GM19372 (cell line): ENCODE results near the gene CSTF1.

Source experiments
- ATAC-seq: cut with Tn5 transposase; IDR thresholded peaks from one replicate; pipeline ENCODE4 v1.9.1; 2021; ENCODE audit warnings: mild to moderate bottlenecking, low read depth, moderate library complexity; ENCODE audit not compliant: unreplicated experiment

CSTF1 gene

GRCh38 chr20:56445540-56445939 lies 53.1 kb downstream of the CSTF1 start:
- no peak for ATAC-seq

- ATAC-seq, result no peak
These were observed 54.8 kb downstream of the CSTF1 start for GRCh38 chr20:56447227-56447626.

- ATAC-seq, result no peak
These were observed 57.0 kb downstream of the CSTF1 start for GRCh38 chr20:56449459-56449858.

- ATAC-seq, result no peak
These were observed 58.8 kb downstream of the CSTF1 start for GRCh38 chr20:56451056-56451765.

GRCh38 chr20:56453352-56453751 lies 60.9 kb downstream of the CSTF1 start:
- peak; percentile 74 for ATAC-seq

GRCh38 chr20:56454754-56455153 lies 62.3 kb downstream of the CSTF1 start:
- peak; percentile 82 for ATAC-seq
